NCI-H510A treated with DMSO at 0.1 percent for 48 hours (cell line): ENCODE results near the gene CLDND2.

Experiments
- DNase-seq: peaks from one replicate; lab custom pipeline; 2025; lab: John Stamatoyannopoulos, UW

The CLDND2 gene

GRCh38 chr19:51331193-51331592 is 37.6 kb downstream of the CLDND2 start:
- no peak for DNase-seq

GRCh38 chr19:51330366-51330765 is 38.4 kb downstream of the CLDND2 start:
- DNase-seq, result no peak

GRCh38 chr19:51329411-51329810 is 39.4 kb downstream of the CLDND2 start:
- no peak for DNase-seq

GRCh38 chr19:51327066-51328001 is 41.5 kb downstream of the CLDND2 start:
- DNase-seq, result no peak

GRCh38 chr19:51326216-51327065 is 42.4 kb downstream of the CLDND2 start:
- no peak for DNase-seq

- DNase-seq, result no peak
Measured at GRCh38 chr19:51325161-51325976, 43.4 kb downstream of the CLDND2 start.

- no peak for DNase-seq
Measured at GRCh38 chr19:51324167-51324481, 44.7 kb downstream of the CLDND2 start.

GRCh38 chr19:51323481-51324166 is 45.2 kb downstream of the CLDND2 start:
- DNase-seq, result no peak

- DNase-seq, result no peak
Measured at GRCh38 chr19:51321799-51322198, 47.0 kb downstream of the CLDND2 start.

GRCh38 chr19:51320280-51320657 is 48.5 kb downstream of the CLDND2 start:
- no peak for DNase-seq

- DNase-seq, result no peak
Measured at GRCh38 chr19:51319649-51320279, 49.0 kb downstream of the CLDND2 start.

- no peak for DNase-seq
Measured at GRCh38 chr19:51318687-51319648, 49.8 kb downstream of the CLDND2 start.

- DNase-seq, result no peak
Measured at GRCh38 chr19:51317968-51318367, 50.8 kb downstream of the CLDND2 start.

- DNase-seq, result no peak
Measured at GRCh38 chr19:51317376-51317775, 51.4 kb downstream of the CLDND2 start.
